H1 (cell line): ENCODE results near the gene LCE1B. TPM values are rescaled to one million over a fixed set of nuclear protein-coding genes. Genes with fewer than 3 reads are reported as not detected.

Experiments used
- CTCF ChIA-PET: fragments of 300-600 bp; sonication (Branson Sonifier 250); formaldehyde crosslinking; loops from one replicate; lab custom pipeline; 2021; ENCODE audit not compliant: partially characterized antibody; lab: Charles Lee
- POLR2A ChIA-PET: fragments of 300-600 bp; sonication (Branson Sonifier 250); formaldehyde crosslinking; loops from one replicate; lab custom pipeline; 2021; ENCODE audit warnings: inconsistent platforms; ENCODE audit not compliant: partially characterized antibody; lab: Charles Lee
- DNase-seq, 2 experiments: peaks; one replicate each; pipeline versions ENCODE4 v3.0.0 to v3.0.0-alpha.2; 2010 to 2022; ENCODE audit warnings: low spot score in 2 of 2, low read depth in 1 of 2, mixed read lengths in 1 of 2
- FAIRE-seq: peaks from 2 replicates; lab custom pipeline; 2011; peaks lifted over from hg19 to GRCh38; lab: Jason Lieb, UNC
- H2AFZ ChIP-seq: 2 replicates; pipeline ENCODE4 v1.8.1; 2012; ENCODE audit warnings: low read length, inconsistent platforms
- H2AK5ac ChIP-seq: 2 replicates; pipeline ENCODE4 v1.6.1; 2013; ENCODE audit warnings: low read depth, low read length
- H2BK120ac ChIP-seq: replicated peaks from 2 replicates; pipeline ENCODE3; 2013; ENCODE audit warnings: low read depth, low read length, inconsistent platforms
- H2BK12ac ChIP-seq: 2 replicates; pipeline ENCODE4 v1.6.1; 2013; ENCODE audit warnings: low read depth, low read length
- H2BK15ac ChIP-seq: 2 replicates; pipeline ENCODE4 v1.6.1; 2013; ENCODE audit warnings: low read length
- H2BK20ac ChIP-seq: 2 replicates; pipeline ENCODE4 v1.6.1; 2013; ENCODE audit warnings: low read length
- H2BK5ac ChIP-seq: 2 replicates; pipeline ENCODE4 v1.6.1; 2013; ENCODE audit warnings: low read depth, low read length
- H3K14ac ChIP-seq: 2 replicates; pipeline ENCODE4 v1.6.1; 2013; ENCODE audit warnings: inconsistent platforms; ENCODE audit not compliant: insufficient read length
- H3K18ac ChIP-seq: 2 replicates; pipeline ENCODE4 v1.6.1; 2013; ENCODE audit warnings: low read length; ENCODE audit errors: extremely low read depth
- H3K23ac ChIP-seq: 2 replicates; pipeline ENCODE4 v1.6.1; 2013; ENCODE audit warnings: inconsistent platforms; ENCODE audit not compliant: insufficient read length
- H3K23me2 ChIP-seq: 2 replicates; pipeline ENCODE4 v1.6.1; 2013; ENCODE audit warnings: low read depth, low read length
- H3K27ac ChIP-seq: 2 replicates; pipeline ENCODE4 v1.6.1; 2011; ENCODE audit warnings: low read depth, low read length, inconsistent platforms
- H3K27me3 ChIP-seq, 4 experiments: replicated peaks in 1 of 4; 1 replicate in 1 of 4; 2 replicates in 3 of 4; pipeline versions ENCODE4 v1.6.1 to v1.8.1; 2011 to 2013; ENCODE audit warnings: low read length in 3 of 4, mild to moderate bottlenecking in 3 of 4, inconsistent platforms in 2 of 4, mixed read lengths in 2 of 4, moderate library complexity in 1 of 4; ENCODE audit not compliant: control insufficient read depth in 3 of 4, insufficient read depth in 3 of 4; ENCODE audit errors: extremely low read depth in 1 of 4
- H3K36me3 ChIP-seq, 4 experiments: 2 replicates each; pipeline versions ENCODE4 v1.6.1 to v1.8.1; 2011 to 2013; ENCODE audit warnings: mild to moderate bottlenecking in 4 of 4, low read length in 3 of 4, moderate library complexity in 2 of 4, control low read depth in 1 of 4, inconsistent platforms in 1 of 4; ENCODE audit not compliant: insufficient read depth in 4 of 4, control insufficient read depth in 2 of 4
- H3K4ac ChIP-seq: replicated peaks from 2 replicates; pipeline ENCODE3; 2013; ENCODE audit warnings: low read length, low read depth, mixed read lengths, inconsistent platforms; ENCODE audit not compliant: insufficient read length
- H3K4me1 ChIP-seq, 4 experiments: replicated peaks in 1 of 4; 1 replicate in 1 of 4; 2 replicates in 3 of 4; pipeline versions ENCODE4 v1.6.1 to v1.8.1; 2011 to 2013; ENCODE audit warnings: low read length in 3 of 4, inconsistent platforms in 2 of 4, mixed read lengths in 1 of 4; ENCODE audit not compliant: insufficient read depth in 4 of 4, control insufficient read depth in 3 of 4
- H3K4me2 ChIP-seq, 2 experiments: 2 replicates each; pipeline versions ENCODE4 v1.6.1 to v1.8.1; 2011 to 2013; ENCODE audit warnings: low read depth in 2 of 2, low read length in 2 of 2, control low read depth in 1 of 2, inconsistent platforms in 1 of 2, mild to moderate bottlenecking in 1 of 2; ENCODE audit not compliant: insufficient read depth in 1 of 2
- H3K4me3 ChIP-seq, 4 experiments: fragments of 200-600, 300-600 bp in 1 of 4; sonication (generic), shearing (Covaris generic), sonication (Bioruptor Twin) in 1 of 4; 2 replicates each; pipeline versions ENCODE4 v1.5.1 to v1.8.1; 2011 to 2016; ENCODE audit warnings: low read length in 4 of 4, low read depth in 3 of 4, control low read depth in 2 of 4, inconsistent platforms in 2 of 4, mild to moderate bottlenecking in 2 of 4, mixed read lengths in 1 of 4, moderate library complexity in 1 of 4; ENCODE audit not compliant: insufficient read depth in 2 of 4; ENCODE audit errors: extremely low read depth in 1 of 4
- H3K56ac ChIP-seq: replicated peaks from 2 replicates; pipeline ENCODE3; 2013; ENCODE audit warnings: low read depth, mild to moderate bottlenecking, mixed read lengths, low read length, inconsistent platforms; ENCODE audit not compliant: insufficient read length
- H3K79me1 ChIP-seq: 2 replicates; pipeline ENCODE4 v1.6.1; 2013; ENCODE audit warnings: low read depth, low read length, control low read depth
- H3K79me2 ChIP-seq, 2 experiments: 2 replicates each; pipeline versions ENCODE4 v1.6.1 to v1.8.1; 2012 to 2013; ENCODE audit warnings: low read length in 2 of 2, mild to moderate bottlenecking in 2 of 2, inconsistent platforms in 1 of 2; ENCODE audit not compliant: insufficient read depth in 2 of 2, control insufficient read depth in 1 of 2
- H3K9ac ChIP-seq, 4 experiments: replicated peaks in 1 of 4; 1 replicate in 1 of 4; 2 replicates in 3 of 4; pipeline versions ENCODE4 v1.6.1 to v1.8.1; 2011 to 2013; ENCODE audit warnings: low read depth in 3 of 4, low read length in 3 of 4, control low read depth in 2 of 4, mild to moderate bottlenecking in 2 of 4, moderate library complexity in 2 of 4, inconsistent platforms in 1 of 4; ENCODE audit errors: extremely low read depth in 1 of 4
- H3K9me3 ChIP-seq, 2 experiments: 2 replicates each; pipeline versions ENCODE4 v1.6.1 to v1.8.1; 2012 to 2013; ENCODE audit warnings: mild to moderate bottlenecking in 2 of 2, moderate library complexity in 2 of 2, control low read depth in 1 of 2, inconsistent platforms in 1 of 2, low read depth in 1 of 2, low read length in 1 of 2, mixed read lengths in 1 of 2; ENCODE audit not compliant: insufficient read depth in 2 of 2
- H4K20me1 ChIP-seq, 2 experiments: replicated peaks in 1 of 2; 2 replicates each; pipeline versions ENCODE3 to v1.8.1; 2011 to 2013; ENCODE audit warnings: inconsistent platforms in 2 of 2, low read length in 2 of 2, mild to moderate bottlenecking in 1 of 2; ENCODE audit not compliant: insufficient read depth in 2 of 2, control insufficient read depth in 1 of 2
- H4K5ac ChIP-seq: 2 replicates; pipeline ENCODE4 v1.6.1; 2013; ENCODE audit warnings: low read length, low read depth, mixed read lengths, inconsistent platforms; ENCODE audit not compliant: insufficient read length
- H4K8ac ChIP-seq: 2 replicates; pipeline ENCODE4 v1.8.0; 2013; ENCODE audit warnings: mild to moderate bottlenecking, moderate library complexity, low read length, inconsistent platforms; ENCODE audit not compliant: insufficient read depth; ENCODE audit errors: extremely low read depth
- H4K91ac ChIP-seq: replicated peaks from 2 replicates; pipeline ENCODE3; 2013; ENCODE audit warnings: low read length, mixed read lengths, inconsistent platforms; ENCODE audit not compliant: insufficient read length
- TAF1 ChIP-seq: IDR thresholded peaks from 2 replicates; pipeline ENCODE4 v1.6.1; 2011; ENCODE audit warnings: mild to moderate bottlenecking, low read depth, low read length
- WGBS, 2 experiments: shearing (Covaris generic) in 1 of 2; methylation state at CpG; one replicate each; pipeline versions ENCODE4 v1.1.6 to v1.1.7; 2013 to 2015; ENCODE audit warnings: low lambda C conversion rate in 2 of 2, mixed read lengths in 2 of 2, inconsistent platforms in 1 of 2, low coverage in 1 of 2, missing lambda C conversion rate in 1 of 2; ENCODE audit not compliant: insufficient replicate concordance in 2 of 2, insufficient coverage in 1 of 2, insufficient read length in 1 of 2; ENCODE audit errors: extremely low coverage in 1 of 2, missing lambda C conversion rate in 1 of 2; 5-methylcytosine and 5-hydroxymethylcytosine counted together
- polyA plus RNA-seq, 7 experiments: library from polyadenylated mRNA; depleted of rRNA in 3 of 7; stranded (reverse) in 5 of 7; unstranded in 2 of 7; fragments of >200 nt in 5 of 7; fragments of 200-250 nt in 2 of 7; gene quantifications; 1 replicate in 5 of 7; 2 replicates in 1 of 7; 4 replicates in 1 of 7; pipeline versions ENCODE4 v1.2.1 to v1.2.3, GENCODE V29; 2011 to 2013; ENCODE audit warnings: missing spikeins in 2 of 7, mixed read lengths in 2 of 7
- total RNA-seq: library from RNA; stranded (reverse); fragmentation: NEBNext Ultra II Directional; extraction: Animal tissue kit (Norgen Biotek cat#: 25700); gene quantifications from 2 replicates; pipeline ENCODE4 v1.2.1, GENCODE V29; 2021

The LCE1B gene
- total and polyA plus RNA-seq, 2 of the 8 experiments (the other 6 are each of a cell fraction or from before 2014, with no cell fraction given) = not detected

GRCh38 chr1:152842556-152842955 is 30.8 kb downstream of the LCE1B start, which contains the start of gene LCE6A:
Gene LCE6A, plus strand, starts transcription at chr1:152842856. Its CDS starts 665 bp downstream, at chr1:152843521.
- no peak within 1 kb of the TSS for H2AK5ac ChIP-seq
- no peak within 1 kb of the TSS for H3K9ac ChIP-seq
- H2BK5ac ChIP-seq = no peak within 1 kb of the TSS
- DNase-seq = no peak
- ChIA-PET POLR2A (no interaction called here), CTCF (interaction anchor here (1.3 kb wide), 1 partner anchor 28 kb away, joined by 3 read pairs; no protein-coding TSS in a partner anchor)
- no peak within 1 kb of the TSS for H3K14ac ChIP-seq
- no peaks in the 10 kb centered on the region for H3K27me3 ChIP-seq
- H2BK120ac ChIP-seq = no peak within 1 kb of the TSS
- H3K27ac ChIP-seq = no peak within 1 kb of the TSS
- no peak within 1 kb of the TSS for H3K56ac ChIP-seq
- H3K4me2 ChIP-seq = no peak within 1 kb of the TSS
- no peaks in the 10 kb centered on the region; the same call in 1 of the 2 replicates for H3K23me2 ChIP-seq
- H3K36me3 ChIP-seq = no peaks in the 10 kb centered on the region
- no peak for FAIRE-seq
- H3K4me3 ChIP-seq = no peak within 1 kb of the TSS
- no peak within 1 kb of the TSS for H2BK15ac ChIP-seq
- no peak within 1 kb of the TSS for H3K23ac ChIP-seq
- no peak within 1 kb of the TSS for H4K5ac ChIP-seq
- H2BK20ac ChIP-seq = no peak within 1 kb of the TSS
- H4K20me1 ChIP-seq = no peaks in the 10 kb centered on the region
- 77% methylated on average over 3 of the region's 3 CpGs; no CpG with 5 or more reads in 1 of the 2 experiments for WGBS, 2 experiments
- no peaks in the 10 kb centered on the region for H3K4me1 ChIP-seq
- TF ChIP-seq TAF1 = no peak
- TF ChIP-seq, all 59 proteins: peak for 0
- H4K8ac ChIP-seq = no peak within 1 kb of the TSS
- no peak within 1 kb of the TSS for H2AFZ ChIP-seq
- H3K4ac ChIP-seq = no peak within 1 kb of the TSS
- H3K18ac ChIP-seq = no peak within 1 kb of the TSS
- H3K9me3 ChIP-seq = peaks cover 59 to 62% of the 10 kb centered on the region in 2 experiments
- H4K91ac ChIP-seq = no peak within 1 kb of the TSS
- H2BK12ac ChIP-seq = no peak within 1 kb of the TSS
- no peaks in the 10 kb centered on the region for H3K79me2 ChIP-seq
- H3K79me1 ChIP-seq = no peaks in the 10 kb centered on the region
